Cardiac septum (tissue), 1 donor: Measurements from ENCODE around the gene PHF21A. TPM values are rescaled to one million over a fixed set of nuclear protein-coding genes. Genes with fewer than 3 reads are reported as not detected.

Experiments
- DNase-seq: peaks from one replicate; pipeline ENCODE4 v3.0.0-alpha.2; 2020; ENCODE audit warnings: low spot score
- intact Hi-C: fragments of 100-400 bp; cut with DNase I; formaldehyde crosslinking; loops from one replicate; pipeline ENCODE4 v1.14.0; 2022
- total RNA-seq: library from RNA; stranded (reverse); fragmentation: NEBNext Ultra II Directional; extraction: Animal tissue kit (Norgen Biotek cat#: 25700); gene quantifications from one replicate; pipeline ENCODE4 v1.2.1, GENCODE V29; 2021
- donor health status: DM: no; HTN: no; CAD: no.

PHF21A gene
- total RNA-seq, 1 donor from 2014 or later = 43.8 TPM

- no peak for DNase-seq
- intact Hi-C loops = no loop called here
Observed at GRCh38 chr11:45928535-45929215, 192.6 kb downstream of the PHF21A start.

DNA sequence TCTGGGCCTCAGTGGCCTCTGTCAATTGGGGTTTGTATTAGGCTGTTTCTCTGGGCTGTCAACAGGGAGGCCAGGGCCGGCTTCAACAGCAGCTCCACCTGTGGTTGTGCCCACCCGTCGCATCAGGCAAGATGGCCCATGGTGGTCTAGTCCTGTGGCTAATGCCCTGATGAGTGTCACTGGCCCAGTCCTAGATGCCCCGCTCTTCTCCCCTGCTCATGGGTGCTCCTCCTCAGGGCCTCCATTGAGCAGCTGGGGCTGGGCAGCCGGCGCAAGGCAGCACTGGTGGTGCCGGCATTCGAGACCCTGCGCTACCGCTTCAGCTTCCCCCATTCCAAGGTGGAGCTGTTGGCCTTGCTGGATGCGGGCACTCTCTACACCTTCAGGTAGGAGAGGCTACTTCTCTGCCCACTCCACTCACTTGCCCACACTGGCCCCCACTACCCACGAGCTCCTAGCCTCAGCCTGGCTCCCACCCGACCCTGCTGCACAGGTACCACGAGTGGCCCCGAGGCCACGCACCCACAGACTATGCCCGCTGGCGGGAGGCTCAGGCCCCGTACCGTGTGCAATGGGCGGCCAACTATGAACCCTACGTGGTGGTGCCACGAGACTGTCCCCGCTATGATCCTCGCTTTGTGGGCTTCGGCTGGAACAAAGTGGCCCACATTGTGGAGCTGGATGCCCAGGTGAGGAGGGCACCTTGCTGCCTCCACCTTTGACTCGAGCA, 193.4 kb downstream of the PHF21A start:
- intact Hi-C loops = no loop called here
- no peak for DNase-seq

DNA sequence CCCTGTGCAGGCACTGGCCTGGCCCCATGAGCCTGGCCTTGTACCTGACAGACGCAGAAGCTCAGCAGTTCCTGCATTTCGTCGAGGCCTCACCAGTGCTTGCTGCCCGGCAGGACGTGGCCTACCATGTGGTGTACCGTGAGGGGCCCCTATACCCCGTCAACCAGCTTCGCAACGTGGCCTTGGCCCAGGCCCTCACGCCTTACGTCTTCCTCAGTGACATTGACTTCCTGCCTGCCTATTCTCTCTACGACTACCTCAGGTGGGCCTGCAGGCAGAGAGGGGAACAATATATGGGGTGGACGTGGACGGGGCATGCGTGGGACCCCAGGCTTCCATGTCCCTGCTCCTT, 193.9 kb downstream of the PHF21A start:
- DNase-seq = no peak
- intact Hi-C loops = no loop called here

- intact Hi-C loops = no loop called here
- DNase-seq = no peak
Observed at GRCh38 chr11:45926536-45927331, 194.5 kb downstream of the PHF21A start.

GRCh38 chr11:45926001-45926401, 195.3 kb downstream of the PHF21A start:
- intact Hi-C loops = no loop called here
- DNase-seq = no peak

DNA sequence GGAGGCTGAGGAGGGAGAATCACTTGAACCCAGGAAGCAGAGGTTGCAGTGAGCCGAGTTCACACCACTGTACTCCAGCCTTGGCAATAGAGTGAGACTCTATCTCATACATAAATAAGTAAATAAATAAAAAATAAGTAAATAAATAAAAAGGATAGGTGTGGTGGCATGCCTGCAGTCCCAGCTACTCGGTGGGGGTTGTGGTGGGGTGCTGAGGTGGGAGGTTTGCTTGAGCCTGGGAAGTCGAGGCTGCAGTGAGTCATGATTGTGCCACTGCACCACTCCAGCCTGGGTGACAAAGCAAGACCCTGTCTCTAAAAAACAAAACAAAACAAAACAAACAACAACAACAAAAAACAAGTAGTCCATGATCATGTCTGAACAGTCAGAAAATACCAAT, 195.7 kb downstream of the PHF21A start:
- DNase-seq = no peak

DNA sequence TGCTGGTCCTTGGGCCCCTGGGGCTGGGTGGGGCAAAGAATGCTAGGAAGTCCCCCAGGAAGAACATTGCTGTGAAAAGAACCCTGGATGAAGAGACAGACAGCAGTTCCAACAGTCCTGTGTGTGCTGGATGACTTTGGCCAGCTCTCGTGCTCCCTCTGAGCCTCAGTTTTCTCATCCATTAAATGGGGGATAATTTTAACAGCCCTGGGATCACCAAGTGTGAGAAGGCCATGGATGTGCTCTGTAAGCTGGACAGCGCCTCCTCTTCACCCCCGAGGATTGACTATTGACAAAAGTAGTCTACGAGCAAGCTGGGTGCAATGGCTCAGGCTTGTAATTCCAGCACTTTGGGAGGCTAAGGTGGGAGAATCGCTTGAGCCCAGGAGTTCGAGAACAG, 196.3 kb downstream of the PHF21A start:
- intact Hi-C loops = no loop called here
- no peak for DNase-seq

More for the DNA sequence above, 195.7 kb downstream of the PHF21A start:
- intact Hi-C loops = no loop called here

DNA sequence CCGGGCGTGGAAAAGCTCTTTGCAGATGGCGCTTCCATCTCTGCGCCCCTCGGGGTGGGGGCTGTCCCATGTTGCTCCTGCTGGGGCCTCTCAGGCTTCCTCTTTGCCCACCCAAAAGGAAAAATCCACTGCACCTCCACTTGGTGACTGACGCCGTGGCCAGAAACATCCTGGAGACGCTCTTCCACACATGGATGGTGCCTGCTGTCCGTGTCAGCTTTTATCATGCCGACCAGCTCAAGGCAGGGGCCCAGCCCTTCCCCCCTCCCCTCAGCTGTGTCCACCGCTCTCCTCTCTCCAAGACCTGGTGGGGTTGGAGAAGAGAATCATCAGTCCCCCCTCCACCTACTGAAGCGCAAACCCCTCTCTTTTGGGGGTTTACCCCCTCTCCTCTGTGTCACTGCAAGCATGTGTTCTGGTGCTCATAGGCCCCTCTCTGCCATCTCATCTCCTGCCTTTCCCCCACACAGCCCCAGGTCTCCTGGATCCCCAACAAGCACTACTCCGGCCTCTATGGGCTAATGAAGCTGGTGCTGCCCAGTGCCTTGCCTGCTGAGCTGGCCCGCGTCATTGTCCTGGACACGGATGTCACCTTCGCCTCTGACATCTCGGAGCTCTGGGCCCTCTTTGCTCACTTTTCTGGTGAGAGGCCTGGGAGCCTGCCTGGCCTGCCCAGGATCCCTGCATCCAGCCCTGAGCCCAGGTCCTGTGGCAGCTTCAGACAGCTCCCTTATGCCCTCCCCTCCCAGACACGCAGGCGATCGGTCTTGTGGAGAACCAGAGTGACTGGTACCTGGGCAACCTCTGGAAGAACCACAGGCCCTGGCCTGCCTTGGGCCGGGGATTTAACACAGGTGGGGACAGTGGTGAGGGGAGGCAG, 197.0 kb downstream of the PHF21A start:
- intact Hi-C loops = no loop called here
- no peak for DNase-seq

DNA sequence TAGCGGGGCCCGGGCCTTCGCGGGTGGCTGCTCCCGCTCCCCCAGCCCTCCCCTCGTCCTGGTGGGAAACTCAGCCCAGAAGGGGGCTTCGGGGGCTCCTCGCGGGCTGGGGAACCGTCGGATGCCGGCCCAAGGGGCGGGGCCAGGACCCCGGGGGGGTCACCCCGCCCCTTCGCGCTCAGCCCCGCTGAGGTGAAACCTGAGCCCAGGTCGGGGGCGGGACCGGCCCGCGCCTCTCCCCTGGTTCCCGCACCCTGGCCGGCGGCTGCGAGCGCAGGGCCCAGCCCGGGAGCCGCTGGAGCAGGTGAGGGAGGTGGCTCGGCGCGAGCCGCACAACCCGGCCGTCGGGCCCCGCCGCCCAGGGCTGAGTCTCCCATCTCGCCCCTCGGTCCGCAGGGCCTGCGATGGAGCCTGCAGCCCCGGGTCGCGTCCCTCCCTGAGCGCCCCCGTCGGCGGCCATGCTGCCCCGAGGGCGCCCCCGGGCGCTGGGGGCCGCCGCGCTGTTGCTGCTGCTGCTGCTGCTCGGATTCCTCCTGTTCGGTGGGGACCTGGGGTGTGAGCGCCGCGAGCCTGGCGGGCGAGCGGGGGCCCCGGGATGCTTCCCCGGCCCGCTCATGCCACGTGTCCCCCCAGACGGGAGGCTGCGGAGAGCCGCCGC, 198.7 kb downstream of the PHF21A start, which contains the start of gene LARGE2:
LARGE2 (plus strand) TSS at position 232 of the 658 bp plus-strand sequence; CDS start at position 459, 227 bp downstream.
- intact Hi-C loops = no loop called here
- DNase-seq = no peak

GRCh38 chr11:45921561-45922424, 199.5 kb downstream of the PHF21A start:
- intact Hi-C loops = no loop called here
- DNase-seq = peak; percentile 68

GRCh38 chr11:45920531-45921477, 200.4 kb downstream of the PHF21A start:
- intact Hi-C loops = no loop called here
- DNase-seq = peak; percentile 44

DNA sequence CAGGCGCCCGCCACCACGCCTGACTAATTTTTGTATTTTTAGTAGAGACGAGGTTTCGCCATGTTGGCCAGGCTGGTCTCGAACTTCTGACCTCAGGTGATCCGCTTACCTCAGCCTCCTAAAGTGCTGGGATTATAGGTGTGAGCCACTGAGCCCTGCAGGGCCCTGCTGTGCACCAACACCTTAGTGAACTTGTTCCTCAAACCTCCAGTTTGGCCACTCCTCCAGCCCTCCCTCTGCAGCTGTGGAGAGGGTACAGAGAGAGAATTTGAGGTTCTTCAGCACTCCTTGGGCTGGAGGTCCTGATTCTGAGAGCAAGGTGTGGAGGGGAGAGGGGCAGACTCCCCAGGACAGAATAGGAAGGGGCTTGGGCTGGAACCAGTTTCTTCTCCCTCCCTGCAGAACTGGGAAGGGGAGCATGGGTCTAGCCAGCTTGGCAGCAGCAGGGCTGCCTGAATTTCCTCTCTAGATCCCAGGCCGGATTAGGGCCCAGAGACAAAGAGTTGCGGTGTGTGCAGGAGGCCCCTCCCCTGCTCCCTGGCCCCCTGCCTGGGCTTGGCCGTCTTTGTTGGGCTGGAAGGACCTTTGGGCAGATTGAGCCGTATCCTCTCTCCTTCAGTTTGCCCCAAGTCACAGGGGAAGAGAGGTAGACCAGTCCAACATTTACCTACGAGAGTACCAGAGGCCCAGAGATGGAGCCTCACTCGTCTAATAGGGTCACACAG, 201.3 kb downstream of the PHF21A start:
- no peak for DNase-seq
- intact Hi-C loops = no loop called here

DNA sequence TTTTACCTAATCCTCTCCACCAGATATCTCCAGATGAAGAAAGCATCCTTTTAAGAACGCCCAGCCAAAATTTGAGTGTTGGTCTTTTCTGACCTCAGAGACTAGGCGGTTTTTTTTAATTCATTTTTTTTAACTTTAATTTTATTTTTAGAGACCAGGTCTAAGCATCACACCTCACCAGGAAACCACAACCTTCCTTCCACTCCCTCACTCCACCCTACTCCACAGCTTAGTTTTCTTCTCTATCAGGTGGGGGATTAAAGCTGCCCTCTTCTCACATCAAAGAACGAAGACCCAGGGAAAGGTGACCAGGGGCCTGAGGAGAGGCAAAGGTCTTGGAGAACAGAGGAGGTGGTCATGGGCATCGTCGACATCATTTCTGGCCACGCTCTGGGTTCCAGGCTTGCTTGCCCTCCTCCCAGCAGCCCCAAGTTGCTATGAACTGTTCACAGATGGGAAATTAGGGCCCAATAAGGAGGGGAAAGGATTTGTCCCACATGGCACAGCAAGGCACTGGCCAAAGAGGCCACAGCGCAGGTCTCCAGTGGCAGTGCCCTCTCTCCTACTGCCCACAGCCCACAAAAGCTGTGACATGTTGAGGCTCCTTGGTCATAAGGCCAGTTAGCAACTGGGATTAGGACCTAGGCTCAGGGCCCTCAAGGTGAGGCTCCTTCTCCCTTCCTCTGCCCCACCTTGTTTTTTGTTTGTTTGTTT, 202.1 kb downstream of the PHF21A start:
- intact Hi-C loops = loop anchor here (1.0 kb wide), 1 partner anchor 72 kb away; the partner anchor contains the start of gene CRY2
- no peak for DNase-seq

DNA sequence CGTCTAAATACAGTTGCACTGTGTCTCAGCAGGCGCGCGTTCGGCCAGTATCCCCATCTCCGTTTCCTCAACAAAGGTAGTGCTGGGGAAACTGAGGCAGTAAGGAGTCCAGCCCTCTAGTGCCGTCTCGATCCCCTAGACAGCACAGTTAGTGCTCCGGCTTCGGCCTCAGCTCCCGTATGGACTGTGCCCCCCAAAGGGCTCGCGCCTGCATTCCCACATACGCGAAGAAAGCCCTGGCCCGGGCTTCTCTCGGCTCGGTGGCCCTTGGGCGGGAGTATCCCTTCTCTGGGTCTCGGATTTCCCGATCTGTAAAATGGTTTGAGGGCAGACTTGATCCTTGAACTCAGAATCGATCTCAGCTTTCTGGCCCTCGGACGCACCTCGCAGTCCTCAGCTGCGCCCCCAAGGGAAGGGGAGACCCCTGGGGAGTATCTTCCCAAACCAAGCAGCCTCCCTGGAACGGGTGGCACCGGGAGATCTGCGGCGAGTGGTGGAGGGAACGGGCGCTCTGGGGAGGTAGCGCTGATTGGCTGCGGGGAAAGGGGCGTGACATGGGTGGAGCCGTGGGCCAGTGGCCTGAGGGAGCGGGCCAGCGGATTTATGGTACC, 202.8 kb downstream of the PHF21A start:
- DNase-seq = peak; percentile 93
- intact Hi-C loops = loop anchor here (1.0 kb wide), 1 partner anchor 71 kb away; the partner anchor contains the start of gene CRY2
